ENCODE data around the gene LFNG.

Gene LFNG

DNA sequence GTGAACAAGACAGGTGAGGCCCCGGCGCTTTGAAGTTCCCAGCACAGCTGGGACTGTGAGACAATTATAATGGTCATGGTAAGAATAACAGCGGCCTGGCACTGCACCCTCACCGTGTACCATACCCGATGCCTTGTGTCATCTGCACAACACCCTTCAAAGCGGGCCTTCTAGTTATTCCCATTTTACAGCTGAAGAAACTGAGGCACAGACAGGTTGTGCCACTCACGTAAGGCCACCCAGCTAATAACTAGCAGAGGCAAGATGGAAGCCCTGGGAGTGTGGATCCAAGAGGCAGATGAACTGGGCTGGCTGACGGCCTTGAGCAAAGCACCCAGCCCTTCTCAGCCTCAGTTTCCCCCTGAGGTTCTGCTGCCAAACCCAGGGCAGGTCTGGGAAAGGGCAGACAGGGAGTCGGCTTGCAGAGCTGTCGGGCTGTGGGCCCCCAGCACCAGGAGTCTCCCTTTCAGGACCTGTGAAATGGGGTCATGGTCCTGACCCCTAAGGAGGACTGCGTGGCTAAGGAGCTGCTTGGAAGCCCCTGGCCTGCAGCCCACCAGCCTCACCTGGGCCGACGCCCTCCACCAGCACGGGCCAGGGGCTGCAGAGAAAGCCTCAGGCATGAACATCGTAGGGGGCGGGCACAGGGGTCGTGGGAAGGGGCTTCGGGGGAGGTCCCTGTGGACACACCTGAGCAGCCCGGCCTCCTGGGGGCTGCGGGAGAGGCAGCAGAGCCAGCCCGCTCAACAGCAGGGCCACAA lies 15.3 kb upstream of the LFNG start:
- DNase-seq = no peak

DNA sequence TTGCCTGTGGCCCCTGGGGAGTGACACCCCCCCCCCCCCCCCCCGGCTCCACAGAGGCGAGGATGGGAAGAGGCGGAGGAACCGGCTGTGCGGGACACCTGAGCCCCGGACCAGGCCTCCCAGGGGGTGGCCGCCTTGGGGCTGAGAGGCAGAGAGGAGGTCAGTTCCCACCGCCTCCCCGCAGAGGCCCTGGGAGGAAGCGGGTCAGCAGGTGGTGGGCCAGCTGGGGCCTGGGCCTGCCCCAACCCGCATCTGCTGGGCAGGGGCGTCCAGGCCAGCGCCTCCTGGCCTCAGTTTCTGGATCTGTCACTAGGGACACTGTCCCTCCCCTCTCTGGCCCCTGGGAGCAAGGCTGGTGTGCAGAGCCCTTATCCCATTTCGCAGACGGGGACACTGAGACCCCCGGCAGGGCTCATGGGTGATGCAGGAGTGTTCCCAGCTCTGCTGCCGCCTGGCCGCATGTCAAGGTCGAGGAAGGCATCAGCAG lies 14.6 kb upstream of the LFNG start:
- no peak for DNase-seq

DNA sequence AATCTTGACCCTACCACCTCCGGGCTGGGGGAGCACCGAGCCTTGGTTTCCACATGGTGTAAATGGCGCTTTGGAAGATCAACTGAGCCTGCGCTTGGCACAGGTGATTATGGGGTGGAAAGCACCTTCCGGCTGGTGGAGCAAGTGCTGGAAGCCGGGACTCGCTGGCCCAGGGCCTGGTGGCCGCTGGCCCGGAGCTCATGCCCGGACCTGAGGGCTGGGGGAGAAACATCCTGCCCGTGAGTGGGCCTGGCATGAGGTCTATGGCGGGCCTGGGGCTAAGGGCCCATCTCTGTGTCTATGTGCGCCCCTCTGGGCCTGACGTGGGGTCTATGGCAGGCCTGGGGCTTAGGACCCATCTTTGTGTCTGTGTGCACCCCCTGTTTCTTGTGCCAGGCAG lies 14.2 kb upstream of the LFNG start:
- DNase-seq = no peak

DNA sequence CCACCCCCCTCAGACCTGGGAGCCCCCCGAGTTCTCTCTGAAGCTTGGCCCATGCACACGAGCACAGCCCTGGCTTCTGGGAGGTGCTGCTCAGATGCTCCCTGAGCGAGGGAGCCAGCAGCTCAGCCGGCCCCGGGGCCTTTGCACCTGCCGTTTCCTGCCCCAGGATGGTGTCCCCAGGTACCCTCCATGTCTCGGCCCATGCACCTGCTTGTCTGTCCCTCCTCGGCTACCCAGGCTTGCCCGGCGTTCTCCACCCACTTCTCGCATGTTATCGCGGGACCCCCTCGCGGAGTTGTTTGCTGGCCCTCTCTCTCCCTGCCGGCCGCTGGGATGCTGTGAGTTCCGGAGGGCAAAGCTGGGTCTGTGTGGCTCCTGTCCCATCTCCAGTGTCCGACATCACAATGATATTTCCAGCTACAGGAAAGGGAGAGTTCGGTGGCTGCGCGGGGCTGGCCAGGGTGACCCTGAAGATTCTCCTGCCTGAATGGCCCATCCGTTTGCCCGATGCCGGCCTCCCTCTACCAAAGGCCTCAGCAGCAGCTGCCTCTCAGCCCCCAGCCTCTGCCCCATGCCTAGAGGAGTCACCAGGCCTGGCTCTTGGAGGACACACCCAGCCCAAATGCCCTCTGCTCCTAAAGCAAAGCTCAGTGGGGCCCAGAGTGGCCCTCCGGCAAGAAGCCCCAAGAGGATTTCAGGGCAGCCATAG lies 12.2 kb upstream of the LFNG start:
- no peak for DNase-seq

DNA sequence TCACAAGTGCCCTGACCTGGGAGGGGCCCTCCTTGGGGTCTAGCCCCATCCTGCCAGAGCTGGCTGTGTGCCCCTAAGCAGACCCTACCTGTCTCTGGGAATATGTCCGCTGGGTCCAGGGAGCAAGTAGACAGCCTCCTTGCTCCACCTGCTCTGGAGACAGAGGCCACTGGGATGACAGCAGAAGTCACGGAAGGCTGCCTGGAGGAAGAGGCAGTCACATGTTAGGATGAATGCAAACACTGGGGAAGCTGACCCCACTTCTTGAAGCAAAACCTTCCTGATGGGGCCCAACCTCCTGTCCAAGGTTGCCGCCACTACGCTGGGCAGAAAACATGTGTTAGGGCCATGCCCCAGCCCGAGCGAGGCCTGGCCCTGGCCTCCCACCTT lies 11.7 kb upstream of the LFNG start:
- no peak for DNase-seq

DNA sequence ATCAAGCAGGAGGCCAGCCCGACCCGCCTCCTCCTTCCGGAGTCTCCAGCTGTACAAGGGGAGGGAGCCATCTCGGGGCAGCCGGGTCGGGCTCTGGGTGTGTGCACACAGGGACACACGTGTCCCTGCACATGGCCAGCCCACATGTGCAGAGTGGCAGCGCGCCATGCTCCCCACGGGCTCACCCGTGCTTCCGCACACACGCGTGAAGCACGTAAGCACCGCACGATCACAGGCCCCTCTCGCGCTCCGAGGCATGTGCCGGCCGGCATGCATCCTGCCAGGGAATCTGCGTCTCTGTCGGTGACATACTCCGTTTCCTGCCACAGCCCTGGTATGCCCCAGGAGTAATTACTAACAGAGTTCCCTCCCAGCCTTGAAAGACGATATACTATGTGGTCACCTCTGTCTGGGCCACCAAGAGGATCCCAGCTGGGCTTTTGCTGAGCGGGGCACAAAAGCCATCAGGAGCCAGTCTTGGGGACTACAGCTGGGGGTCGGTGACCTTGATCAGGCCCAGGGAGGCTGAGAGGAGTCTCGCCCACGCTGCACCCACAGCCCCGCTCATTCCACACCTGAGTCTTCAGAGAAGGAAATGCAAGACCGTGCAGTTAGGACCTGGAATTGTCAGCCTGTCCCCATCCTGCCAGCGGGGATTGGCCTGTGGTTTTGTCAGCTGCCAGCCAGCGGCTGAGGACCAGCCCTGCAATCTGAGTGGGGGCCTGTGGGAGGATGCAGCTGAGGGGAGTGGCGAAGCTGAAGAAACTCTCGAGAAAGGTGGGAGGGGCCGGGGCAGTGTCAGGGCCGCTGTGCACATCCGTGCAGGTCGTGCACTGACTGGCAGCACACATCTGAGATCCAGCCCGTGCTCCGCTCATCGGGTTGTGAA lies 11.0 kb upstream of the LFNG start:
- peak in 3 of 4 experiments; percentile 37 to 75 (median 63) for DNase-seq

DNA sequence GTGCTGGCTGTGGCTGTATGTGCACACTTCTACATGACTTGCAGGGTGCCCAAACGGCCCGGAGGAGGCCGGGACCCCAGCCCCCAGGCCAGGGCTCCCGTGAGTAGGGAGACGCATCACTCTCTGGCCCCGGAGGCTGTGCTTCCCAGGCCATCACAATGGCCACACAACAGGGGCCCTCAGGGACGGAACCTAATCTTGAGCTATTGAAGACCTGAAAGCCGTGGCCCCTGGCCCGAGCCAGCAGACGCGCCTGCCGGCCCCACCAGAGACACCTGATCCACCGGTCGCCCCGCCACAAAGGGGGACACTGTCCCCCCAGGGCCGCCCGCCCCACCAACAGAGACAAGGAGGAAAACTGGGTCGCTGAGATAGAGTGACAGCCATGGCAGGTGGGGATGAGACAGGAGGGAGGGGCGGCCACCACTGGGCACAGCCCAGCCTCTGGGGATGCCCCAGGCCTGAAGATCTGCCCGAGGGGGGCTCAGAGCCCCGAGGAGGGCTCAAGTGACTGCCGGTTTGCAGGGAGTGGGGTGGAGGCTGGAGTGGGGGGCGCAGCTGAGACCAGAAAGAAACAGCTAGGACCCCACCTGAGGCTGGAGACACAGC lies 10.2 kb upstream of the LFNG start:
- DNase-seq = no peak

- DNase-seq = no peak
Observed at GRCh38 chr7:2510130-2510776, 9.3 kb upstream of the LFNG start.

- peak in 2 of 4 experiments; percentile 51 to 66 for DNase-seq
Observed at GRCh38 chr7:2510909-2511768, 8.4 kb upstream of the LFNG start.

DNA sequence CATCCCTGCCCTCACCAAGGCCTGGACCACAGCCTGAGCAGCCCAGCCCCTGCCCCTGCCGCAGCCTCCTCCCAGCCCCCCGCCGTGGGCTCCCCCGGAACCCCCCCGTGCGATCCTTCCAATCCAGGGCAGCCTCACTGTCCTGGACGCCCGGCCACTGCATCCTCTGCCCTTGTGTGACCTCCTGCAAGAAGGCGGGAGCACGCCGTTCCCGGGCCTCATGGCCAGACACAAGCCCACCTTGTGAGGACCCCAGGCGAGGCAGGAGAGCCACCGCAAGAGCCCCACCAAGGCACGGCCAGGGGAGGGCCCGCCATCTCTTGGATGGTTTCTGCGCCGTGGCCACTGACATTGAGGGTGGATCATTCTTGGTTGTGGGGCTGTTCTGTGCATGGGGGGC lies 7.8 kb upstream of the LFNG start:
- no peak for DNase-seq

- DNase-seq = no peak
Observed at GRCh38 chr7:2512179-2512661, 7.4 kb upstream of the LFNG start.

- no peak for DNase-seq
Observed at GRCh38 chr7:2512713-2513112, 6.9 kb upstream of the LFNG start.

DNA sequence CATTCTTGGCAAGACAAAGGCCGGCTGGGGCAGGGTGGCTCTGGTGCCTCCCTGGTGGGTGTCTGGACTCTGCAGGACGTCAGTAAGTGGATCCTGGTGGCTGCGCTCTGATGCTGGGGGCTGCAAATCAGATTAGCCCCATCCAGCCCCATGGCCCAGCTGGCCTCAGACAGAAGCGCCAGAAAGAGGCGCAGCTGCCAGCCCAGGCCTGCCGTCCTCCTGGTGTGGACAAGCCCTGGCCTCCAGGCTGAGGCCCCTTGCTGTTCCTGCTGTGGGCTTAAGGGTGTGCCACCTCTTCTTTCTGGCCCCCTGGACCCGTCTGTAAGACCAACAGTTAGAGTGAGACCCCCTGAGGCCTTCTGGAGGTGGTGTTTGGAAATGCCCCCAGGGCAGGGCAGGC lies 5.9 kb upstream of the LFNG start:
- DNase-seq = no peak

- DNase-seq = no peak
Observed at GRCh38 chr7:2514473-2515423, 4.8 kb upstream of the LFNG start.

DNA sequence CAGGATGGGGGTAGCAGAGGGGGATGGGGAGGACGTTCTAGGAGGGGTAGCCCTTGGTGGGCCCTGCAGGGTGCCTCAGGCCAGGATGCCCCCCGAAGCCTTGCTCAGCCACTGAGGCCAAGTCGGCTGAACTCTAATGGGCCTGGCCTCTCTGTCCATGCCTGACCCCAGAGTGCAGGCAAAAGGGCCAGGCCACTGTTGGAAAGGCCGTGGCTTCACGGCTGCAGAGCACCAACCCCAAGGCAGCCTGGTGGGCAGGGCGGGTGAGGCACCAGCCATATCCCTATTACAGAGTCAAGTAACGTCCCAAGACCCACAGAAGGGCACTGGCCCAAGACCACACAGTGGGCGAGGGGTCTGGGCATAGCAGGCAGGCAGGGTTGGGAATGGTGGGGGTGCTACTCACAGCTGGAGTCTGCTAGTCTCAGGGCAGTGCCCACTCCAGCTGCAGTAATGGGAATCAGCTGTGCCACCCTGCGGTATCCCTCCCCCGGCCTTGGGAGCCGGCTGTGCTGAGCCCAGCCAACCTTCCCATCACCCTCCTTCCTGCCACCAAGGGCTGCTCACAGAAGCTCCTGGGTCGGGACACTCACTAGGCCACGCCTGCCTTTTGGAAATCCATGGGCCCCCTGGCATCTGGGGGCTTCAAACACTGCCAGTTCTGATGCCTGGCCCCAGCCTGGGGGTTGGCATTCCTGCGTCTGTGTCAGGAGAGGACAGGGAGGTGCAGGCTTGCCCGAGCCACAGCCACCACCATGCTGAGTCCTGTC lies 4.0 kb upstream of the LFNG start:
- no peak for DNase-seq

- DNase-seq = no peak
Observed at GRCh38 chr7:2516194-2516555, 3.4 kb upstream of the LFNG start.

- no peak for DNase-seq
Observed at GRCh38 chr7:2517026-2517425, 2.5 kb upstream of the LFNG start.

DNA sequence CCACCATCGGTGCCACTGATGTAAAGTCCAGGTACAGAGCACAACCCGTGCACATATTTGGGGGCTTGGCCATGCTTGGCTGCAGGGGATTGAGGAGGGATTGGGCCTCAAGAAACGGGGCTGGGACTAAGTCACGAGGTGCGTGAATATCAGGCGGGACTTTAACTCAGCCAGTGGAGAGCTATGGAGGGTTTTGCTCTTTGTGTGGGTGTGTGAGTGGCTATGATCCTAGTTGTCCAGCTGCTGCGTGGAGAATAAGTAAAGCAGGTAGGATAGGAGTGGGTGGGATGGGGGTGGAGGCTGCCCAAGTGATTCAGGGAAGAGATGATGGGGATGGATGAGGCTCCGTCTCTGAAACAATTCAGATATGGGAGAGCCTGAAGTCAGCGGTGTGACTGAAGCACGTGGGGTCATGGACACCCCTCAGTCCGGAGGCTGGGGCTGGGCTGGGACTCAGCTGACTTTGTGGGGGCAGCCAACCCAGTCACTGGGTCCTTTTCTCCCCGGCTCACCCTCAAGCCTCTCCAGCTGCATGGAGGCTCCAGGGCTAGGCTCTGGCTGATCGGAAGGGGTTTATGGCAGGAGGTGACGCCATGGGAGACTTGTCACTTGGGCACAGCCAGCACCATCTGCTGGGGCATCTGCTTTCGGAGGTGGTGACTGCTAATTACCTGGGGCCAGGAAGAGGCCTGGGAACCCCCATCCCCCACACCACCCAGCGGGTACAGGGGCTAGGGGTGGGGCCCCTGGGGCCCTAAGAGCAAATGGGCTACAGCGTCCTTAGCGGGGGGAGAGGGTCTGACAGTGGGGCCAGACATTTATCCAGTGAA lies 1.7 kb upstream of the LFNG start:
- DNase-seq = no peak

All from activated naive CD4-positive, alpha-beta T cell (primary cell).